HG02840 (cell line): ENCODE data around the gene DCUN1D3.
A peak's percentile ranks its signal among the peaks of the same experiment; 100 is the strongest.

Source experiments
- ATAC-seq: cut with Tn5 transposase; IDR thresholded peaks from one replicate; pipeline ENCODE4 v1.9.1; 2021; ENCODE audit warnings: mild to moderate bottlenecking, moderate library complexity, moderate number of reproducible peaks; ENCODE audit not compliant: unreplicated experiment, low FRiP score

DCUN1D3 gene

DNA sequence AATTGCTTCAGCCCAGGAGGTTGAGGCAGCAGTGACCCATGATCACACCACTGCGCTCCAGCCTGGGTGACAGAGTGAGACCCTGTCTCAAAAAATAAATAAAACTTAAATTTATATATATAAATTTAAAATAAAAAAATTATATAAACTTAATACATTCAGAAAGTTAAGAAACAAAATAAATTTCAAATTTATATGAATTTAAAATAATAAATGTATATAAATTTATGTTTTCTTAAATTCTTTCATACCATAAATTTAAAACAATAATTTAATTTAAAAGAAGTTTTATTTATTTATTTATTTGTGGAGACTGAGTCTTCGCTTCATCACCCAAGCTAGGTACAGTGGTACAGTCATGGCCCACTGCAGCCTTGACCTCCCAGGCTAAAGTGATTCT is 20.6 kb upstream of the DCUN1D3 start:
- no peak for ATAC-seq

DNA sequence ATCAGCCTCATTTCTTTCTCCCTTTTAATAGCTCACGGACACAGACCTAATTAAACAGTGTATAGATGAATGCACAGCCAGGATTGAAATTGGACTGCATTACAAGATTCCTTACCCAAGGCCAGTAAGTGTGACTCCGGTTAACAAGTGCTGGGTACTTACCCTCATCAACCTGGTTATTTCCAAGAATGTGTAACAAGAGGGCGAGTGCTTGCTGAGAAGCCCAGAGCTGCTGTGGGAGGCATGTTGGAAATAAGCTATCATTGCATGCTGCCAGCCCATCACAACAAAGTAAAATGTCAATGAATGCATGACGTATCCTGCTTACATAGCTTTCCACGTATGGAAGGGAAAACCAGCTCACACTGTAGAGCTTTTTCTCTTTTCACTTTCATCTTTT is 19.9 kb upstream of the DCUN1D3 start:
- ATAC-seq: no peak

DNA sequence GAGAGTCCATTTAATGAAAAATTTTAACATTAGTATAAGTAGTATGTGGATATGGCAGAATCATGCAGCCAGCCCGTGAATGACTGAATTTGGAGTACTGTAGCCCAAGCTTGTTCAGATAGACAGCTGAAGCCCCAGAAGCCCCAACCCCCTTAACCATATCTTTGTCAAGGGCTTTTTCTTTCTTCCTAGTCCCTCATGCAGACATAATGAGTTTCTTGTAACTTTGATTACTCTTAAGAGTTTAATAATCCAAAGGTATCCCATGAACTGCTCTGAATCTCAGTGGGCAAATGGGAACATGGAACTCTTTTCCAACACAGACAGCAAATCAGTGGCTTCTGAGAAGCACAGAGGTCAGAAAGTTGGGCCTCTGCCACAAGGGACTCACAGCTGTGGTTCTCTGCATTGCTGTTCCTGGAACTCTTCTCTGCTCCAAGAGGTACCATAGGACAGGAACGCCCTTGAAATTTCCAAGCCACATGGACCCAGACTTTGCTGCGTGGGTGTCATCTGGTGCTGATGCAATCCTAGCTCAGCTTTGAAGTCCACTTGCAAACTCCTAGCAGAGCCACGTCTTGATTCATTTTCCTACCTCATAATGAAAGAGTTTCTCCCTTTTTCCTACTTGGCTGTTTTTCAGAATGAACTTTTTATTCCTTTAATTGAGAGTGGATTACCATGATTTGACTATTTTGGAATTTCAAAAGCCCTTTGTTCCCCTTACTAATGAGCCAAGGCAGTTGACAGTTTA is 18.5 kb upstream of the DCUN1D3 start:
- no peak for ATAC-seq

DNA sequence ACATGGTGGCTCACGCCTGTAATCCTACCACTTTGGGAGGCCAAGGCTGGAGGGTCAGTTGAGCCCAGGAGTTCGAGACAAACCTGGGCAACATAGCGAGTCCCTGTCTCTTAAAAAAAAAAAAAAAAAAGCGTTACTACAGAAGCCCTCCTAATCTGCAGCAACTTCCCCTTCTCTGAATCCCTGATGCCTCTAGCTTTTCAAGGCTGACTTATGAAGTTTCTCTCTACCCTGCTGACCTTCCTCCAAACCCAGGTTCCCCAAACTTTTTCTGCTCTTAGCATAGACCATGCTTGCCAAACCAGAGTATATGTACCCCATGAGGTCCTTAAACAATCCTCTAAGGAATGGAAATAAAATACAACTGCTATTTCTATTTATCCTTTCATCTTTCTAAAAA is 16.8 kb upstream of the DCUN1D3 start:
- ATAC-seq: no peak

DNA sequence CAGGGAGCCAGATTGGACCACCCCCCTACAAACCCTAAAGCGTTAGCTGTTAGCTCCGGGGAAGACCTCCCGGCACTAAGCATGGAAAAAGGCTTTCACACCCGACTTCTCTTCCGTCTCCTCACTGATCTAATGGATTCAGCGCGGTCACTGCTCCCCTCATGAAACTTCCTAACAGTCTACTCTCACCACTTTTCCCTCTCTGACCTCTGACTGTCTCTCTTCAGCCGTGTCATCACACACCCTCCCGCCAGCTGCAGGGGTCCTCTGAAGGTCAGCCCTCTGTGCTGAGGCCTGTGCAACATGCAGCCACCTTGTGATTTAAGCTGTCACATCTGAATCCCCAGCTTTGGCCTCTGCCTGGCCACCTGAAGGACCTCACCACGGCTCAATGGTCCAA is 16.1 kb upstream of the DCUN1D3 start:
- ATAC-seq: no peak

DNA sequence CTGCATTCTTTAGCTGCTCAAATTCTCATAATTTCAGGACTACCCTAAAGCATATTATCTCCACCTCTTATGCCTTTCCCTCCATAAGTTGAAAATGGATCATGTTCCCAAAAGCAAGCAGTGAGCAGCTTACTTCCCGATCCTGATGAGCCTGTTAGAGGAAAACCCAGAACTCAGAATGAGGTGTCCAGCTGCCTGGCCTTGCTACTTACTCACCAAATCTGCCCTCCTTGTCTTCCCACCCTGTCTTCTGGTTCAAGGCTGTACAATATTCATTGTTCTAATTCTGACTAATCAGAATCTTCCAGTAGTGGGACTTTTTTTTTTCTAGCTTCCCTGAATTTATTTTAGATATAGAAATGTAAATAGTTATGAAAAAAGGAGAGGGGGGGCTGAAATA is 11.2 kb upstream of the DCUN1D3 start:
- no peak for ATAC-seq

DNA sequence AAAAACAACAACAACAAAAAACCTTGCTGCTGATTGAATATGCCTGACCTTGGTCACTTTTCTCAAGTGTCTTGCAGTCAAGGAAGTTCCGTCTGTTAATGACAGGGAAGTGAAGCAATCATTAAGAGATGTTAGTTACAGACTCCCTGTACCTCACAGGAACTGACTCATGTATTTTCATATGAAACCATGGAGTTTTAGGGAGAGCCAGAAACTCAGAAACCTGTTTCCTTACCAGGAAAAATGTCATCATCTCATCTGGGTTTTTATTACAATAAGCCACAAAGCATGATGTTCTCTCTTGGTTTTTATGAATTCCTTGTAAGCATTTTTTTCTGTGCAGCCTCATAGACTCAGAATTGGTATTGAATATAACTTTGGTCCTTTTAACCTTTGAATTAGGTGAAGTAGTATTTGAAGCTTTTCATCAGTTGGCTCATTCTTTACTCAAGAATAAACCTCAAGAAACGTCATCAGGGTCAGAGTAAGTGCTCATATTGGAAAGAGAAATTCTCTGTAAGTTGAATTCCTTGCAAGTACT is 10.7 kb upstream of the DCUN1D3 start:
- no peak for ATAC-seq

DNA sequence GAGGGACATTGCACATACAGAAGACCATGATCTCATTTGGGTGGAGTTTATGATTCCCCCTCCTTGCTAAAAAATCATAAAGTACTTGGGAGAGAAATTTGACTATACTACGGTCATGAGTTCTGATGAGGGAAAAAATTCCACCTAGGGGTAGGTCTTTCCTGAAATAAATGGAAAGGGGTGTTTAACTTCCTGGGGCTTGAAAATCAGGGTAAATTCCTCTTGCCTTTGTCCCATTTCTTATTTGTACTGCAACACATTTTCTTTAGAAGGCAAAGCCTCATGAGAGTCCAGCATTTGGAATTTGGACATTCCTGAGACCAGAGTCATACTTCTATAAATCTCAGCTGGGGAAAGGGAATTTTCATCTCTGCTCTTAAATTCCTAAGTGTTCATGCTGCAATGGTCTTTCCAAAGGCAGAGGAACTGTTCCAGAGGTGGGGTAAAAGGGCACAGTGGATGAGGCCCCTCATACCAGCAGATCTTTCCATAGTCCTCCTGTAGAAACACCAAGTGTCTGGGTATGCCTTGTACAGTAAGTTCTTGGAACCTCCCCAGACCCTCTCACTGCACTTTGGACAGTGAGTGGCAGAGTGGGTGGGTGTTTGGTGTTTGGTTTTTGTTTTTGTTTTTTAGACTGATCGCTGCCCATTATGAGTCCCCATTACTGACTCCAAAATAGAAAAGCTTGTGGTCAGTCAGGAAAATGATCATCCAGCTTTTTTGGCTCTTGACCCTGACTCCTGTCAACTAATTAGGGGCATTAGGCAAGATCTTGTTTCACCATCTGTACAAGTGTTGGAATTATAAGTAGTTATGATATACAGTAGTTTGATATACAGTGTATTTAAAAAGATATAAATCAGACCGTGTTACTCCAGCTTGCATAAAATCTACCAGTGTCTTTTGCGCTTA is 6.4 kb upstream of the DCUN1D3 start:
- ATAC-seq: no peak

DNA sequence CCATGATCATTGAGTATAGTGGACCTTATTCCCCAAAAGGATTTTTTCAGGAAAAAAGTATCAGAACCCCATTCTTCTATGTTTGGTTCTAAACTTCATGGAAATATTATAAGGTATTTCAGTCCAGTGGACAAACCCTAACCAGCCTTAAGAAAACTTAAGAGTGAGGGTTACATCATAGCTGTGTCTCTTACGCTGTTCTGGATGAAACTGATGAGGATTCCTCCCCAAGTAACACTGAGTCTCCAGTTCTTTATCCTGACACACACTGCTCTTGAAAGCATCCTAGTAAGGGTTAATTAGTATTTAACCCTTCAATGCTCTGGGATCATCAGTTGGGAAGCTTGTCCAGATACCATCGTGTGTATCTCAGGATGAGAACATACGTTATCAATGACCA is 5.4 kb upstream of the DCUN1D3 start:
- ATAC-seq: no peak

DNA sequence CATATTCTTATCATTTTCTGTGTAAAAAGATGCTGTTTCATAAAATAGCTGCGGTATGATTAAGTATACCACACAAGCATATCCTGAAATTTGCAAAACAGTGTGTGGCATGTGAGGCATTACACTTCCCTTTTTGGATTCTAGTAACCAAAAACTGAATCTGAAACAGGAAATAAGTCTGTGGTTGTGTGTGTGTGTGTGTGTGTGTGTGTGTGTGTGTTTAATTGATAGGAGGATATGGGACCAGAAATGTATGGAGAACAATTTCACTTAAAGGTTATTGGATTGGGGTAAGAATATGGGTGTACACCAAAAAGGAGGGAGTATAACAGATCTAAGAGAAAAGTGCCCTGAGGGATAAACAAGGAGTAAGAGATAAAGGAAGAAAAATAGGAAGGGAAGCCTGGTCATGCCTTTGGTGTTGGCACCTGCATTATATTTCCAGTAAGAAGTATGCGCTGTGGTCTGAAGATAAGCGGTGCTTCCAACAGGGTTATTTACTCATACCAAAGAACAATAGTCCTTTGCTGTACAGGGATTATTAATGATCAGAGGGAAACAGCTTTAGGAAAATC is 4.4 kb upstream of the DCUN1D3 start:
- no peak for ATAC-seq

DNA sequence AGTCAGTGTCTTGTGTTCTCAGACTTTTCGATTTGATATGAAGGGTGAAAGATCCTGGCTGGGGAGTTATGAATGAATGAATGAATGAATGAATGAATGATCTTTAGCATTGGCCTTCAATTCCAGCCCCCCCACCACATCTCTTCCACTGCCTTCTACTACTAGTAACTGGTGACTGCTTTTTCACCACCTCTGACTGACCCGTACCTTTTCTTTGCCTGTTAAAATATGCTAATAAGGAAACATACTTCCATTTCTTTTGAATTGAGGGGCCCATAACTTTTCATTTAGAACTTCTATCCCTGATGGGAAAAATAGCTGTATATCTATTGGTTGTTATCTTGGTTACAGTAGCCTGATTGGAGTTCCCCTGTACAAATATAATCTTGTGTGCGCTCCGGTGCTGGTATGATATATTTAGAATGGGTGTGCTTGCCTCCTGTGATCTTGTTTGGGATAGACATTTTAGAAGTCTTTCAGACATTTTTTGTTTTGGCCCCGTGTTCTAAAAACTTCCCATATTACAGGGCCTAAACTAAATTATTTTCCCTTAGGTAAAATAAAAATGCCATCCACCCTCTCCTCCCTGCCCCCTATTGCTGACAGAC is 3.8 kb upstream of the DCUN1D3 start:
- ATAC-seq: no peak

DNA sequence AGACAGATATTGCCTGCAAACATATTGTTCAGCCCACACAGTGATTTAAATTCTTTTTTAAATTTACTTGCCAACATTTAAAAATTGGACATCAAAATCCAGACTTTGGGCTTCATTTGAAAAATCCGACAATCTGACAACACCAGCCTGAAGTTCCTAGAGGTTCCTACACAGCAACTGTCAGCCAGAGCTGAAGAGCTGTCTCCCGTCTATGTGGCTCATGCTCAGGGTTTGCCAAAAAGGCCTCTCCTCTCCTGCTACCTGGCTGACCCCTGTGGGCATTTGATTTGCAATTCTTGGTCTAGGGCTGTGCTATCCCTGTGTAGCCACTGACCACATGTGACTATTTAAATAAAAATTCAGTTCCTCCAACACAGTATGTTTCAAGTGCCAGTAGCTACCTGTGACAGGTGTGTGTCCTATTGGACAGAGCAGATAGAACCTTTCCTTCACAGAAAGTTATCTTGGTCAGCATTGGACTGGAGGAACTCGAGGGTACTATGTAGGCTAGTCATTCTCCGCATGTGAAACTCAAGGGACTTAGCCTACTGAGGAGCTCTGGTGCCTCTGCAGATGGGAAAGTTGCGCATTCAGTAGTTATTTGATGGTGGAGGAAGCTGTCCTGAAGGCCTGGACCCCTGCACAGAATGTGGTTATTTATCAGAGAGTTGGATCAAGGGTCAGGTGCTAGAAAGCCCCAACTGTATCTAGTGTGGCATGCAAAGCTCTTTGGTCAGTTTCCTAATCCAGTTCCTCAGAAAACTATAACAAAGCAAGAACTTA is 3.1 kb upstream of the DCUN1D3 start:
- no peak for ATAC-seq

DNA sequence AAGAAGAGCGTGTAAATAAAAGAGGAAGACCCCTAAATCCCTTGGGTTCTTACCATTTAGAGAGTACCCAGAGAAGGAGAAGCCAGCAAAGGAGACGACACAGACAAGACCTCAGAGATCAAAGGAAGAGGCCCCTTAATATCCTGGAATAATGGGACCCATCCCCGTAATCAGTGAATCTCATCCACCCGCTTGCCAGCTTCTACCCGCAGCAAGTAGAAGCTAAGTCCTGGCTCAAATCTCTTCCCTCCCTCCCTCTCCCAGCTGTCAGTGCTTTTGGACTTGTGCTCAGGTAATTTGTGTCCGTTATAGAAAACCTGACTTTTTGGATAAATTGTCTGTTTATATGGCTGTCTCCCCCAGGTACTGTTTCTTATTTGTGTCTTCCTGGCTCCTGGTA is 2.3 kb upstream of the DCUN1D3 start:
- ATAC-seq: no peak

DNA sequence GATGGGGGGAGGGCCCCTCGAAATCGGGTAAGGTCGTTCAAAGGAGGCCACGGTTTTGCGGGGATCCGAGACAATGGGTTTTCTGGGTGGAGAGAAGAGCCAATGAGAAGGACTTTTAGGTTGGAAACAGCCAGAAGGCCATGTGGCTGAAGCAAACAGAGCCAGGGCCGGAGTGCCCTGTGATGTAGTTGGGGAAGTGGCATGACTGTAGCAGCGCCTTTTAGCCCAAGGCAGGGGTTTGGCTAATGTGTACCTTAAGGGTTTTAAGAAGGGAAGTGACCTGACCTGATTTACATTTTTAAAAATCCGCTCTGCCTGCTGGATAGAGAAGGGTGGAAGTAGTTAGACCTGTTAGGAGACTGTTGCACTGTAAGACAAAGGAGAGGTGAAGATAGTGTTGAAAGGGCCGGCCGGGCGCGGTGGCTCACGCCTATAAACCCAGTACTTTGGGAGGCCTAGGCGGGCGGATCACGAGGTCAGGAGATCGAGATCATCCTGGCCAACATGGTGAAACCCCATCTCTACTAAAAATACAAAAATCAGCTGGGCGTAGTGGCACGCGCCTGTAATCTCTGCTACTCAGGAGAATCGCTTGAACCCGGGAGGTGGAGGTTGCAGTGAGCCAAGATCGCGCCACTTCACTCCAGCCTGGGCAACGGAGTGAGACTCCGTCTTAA is 1.4 kb upstream of the DCUN1D3 start:
- no peak for ATAC-seq

DNA sequence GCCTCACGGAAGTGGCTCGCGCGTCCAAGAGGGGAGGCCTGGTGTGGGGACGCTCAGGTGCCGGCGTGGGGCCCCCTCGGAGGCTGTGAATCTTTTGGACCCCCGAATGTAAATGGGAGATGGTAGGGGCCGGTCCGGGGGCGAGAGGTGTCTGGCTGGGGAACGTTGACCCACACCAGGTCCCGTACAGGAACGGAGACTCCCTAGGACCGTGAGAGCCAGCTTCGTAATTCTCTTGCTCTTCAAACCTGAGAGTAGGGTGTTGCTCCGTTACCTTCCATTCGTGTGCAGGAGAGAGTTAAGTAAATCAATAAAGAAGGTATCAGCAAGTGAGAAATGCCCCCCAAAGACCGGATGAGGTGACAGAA is 894 bp upstream of the DCUN1D3 start:
- ATAC-seq: peak; percentile 5

DNA sequence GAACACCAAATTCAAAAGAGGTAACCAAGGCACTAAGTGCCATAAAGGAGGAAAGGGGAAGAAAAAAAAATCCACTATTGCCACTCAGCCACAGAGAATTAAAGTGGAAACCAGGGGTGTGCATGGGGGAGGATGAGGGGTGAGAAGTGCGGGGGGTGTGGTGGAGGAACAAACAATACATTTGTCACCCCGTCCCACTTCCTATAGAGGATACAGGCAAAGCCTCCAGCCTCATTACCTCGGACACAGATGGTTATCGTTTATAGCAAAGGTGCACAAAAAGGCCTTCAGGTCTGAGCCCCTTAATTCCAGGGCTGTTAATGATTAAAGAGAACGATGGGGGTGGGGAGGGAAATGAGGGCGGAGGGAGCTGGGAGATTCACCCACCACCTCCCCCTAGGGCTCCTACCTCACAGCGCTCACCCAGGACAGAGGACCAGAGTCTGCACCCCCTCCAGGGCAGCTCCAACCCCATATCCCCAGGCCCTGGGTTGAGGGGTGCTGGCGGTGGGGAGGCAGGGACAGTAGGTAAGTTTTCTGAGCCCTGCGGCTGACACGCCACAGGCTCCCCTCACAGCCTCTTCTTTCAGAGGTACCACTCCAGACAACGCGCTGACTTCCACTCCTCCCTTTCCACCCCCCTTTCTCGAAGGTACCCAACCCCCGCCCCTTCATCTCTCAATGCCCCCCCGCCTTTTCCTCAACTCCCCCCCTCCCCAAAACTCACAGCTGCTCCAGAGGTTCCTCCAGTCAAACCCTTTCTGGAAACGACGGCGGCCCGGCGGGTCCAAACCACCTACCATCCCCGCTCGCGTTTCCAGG is 470 bp downstream of the DCUN1D3 start:
- no peak for ATAC-seq

DNA sequence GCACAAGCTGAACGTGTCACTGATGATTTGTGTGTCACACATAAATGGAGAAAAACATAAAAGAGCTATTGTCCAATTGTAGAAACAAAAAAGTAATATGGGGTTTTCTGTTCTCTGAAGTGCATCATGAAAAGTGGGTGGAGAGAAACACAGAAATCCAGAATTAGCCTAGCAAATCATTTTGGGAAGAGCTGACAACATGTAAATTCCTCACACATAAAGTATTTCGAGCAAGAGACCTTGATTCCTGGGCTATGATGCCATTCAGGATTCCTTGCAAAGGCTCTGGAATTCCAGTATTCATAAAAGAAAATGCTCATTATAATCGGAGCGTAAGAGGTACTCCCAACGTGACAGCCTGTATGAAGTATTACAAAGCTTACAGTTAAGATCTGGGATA is 1.1 kb downstream of the DCUN1D3 start:
- no peak for ATAC-seq

DNA sequence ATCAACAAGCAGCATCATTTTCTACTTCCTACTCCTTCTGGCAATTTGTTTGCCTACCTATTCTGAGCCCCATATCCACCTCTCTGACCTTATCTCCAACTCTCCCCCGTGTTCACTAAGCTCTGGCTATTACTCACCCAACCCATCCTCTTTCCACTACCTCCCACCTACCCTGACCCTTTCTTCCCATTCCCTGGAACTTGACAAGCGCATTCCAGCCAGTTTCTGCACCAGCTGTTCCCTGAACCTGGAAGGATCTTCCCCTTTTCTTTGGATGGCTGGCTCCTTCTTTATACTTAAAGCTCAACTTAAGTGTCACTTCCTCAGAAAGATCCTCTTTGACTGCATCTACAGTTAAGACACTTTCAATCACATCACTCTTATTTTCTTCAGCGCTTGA is 2.2 kb downstream of the DCUN1D3 start:
- no peak for ATAC-seq
